Activated T-cell treated with anti-CD3 and anti-CD28 coated beads, Interleukin-2, amount 50 U/mL, for 48 hours (primary cell): ENCODE results near the gene ZCCHC2.

ENCODE experiments used
- DNase-seq, 2 experiments: peaks; one replicate each; pipeline ENCODE4 v3.0.0-alpha.2; 2020

The ZCCHC2 gene

GRCh38 chr18:62512532-62512931 lies 10.3 kb upstream of the ZCCHC2 start:
- DNase-seq = no peak

DNA sequence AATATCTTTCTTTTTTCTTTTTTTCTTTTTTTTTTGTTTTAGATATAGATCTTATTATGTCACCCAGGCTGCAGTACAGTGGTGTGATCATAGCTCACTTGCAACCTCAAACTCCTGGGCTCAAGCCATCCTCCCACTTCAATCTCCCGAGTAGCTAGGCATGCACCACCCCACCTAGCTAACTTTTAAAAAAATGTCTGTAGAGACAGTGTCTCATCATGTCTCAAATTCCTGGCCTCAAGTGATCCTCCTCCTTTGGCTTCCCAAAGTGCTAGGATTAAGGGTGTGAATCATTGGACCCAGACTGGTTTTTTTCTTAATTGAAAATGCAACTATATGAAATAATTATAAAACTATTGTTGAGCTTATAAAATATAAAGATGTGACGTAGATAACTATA lies 9.8 kb upstream of the ZCCHC2 start:
- DNase-seq = no peak

- no peak for DNase-seq
Measured at GRCh38 chr18:62514570-62514969, 8.3 kb upstream of the ZCCHC2 start.

DNA sequence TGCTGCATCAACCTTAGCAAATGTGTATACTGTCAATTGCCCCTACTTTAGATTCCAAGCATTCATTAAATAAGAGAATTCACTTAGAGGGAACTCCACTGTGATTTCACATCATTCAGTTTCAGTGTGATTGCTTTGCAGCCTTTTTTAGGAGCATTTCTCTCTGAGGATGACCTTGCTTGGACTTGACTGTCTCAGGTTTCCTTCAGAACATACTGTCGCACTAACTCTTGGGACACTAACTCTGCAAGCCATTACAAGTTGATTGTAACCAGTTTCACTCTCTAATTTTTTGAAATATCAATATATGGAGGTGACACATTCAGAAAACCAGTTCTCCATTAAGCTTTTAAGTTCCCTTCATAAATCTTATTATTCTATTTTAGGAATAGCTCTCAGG lies 6.6 kb upstream of the ZCCHC2 start:
- no peak for DNase-seq

GRCh38 chr18:62518460-62519375 lies 4.1 kb upstream of the ZCCHC2 start:
- DNase-seq = no peak

GRCh38 chr18:62519684-62520083 lies 3.1 kb upstream of the ZCCHC2 start:
- no peak for DNase-seq

GRCh38 chr18:62521082-62521481 lies 1.7 kb upstream of the ZCCHC2 start:
- DNase-seq = no peak

DNA sequence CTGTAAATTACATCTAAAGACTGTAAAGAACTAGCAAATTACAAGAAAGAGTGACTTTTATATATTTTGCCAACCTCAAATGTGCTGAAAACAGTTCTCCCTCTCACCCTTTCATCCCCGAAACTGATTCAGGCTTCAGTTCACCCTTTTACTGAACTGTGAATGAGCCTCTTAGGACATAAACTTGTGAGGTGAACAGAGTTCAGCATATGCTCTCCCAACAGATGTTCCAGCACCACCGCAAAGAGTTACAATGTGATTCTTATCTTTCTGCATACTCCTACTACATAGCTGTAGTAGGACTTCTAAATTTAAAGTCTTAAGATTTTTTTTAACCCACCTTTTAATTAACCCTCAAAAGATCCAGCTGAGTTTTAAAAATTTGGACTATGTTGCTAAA lies 1.2 kb upstream of the ZCCHC2 start:
- no peak for DNase-seq

GRCh38 chr18:62522178-62522503 lies 684 bp upstream of the ZCCHC2 start:
- no peak for DNase-seq

DNA sequence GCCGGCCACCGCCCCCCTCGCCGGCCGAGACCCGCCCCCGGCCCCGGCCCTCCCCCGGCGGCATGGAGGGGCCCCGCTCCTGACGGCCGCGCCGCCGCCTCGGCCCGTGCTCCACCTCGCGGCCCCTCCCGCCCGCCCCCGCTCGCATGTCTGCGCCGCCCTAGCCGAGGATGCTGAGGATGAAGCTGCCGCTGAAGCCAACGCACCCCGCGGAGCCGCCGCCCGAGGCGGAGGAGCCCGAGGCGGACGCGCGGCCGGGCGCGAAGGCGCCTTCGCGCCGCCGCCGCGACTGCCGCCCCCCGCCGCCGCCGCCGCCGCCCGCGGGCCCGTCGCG lies 397 bp downstream of the ZCCHC2 start:
- no peak for DNase-seq

- peak; percentile 66 to 73 for DNase-seq
Measured at GRCh38 chr18:62523631-62524439, 1.0 kb downstream of the ZCCHC2 start.

- peak; percentile 78 to 82 for DNase-seq
Measured at GRCh38 chr18:62524440-62525200, 1.8 kb downstream of the ZCCHC2 start.

GRCh38 chr18:62525608-62526007 lies 2.8 kb downstream of the ZCCHC2 start:
- DNase-seq = no peak

DNA sequence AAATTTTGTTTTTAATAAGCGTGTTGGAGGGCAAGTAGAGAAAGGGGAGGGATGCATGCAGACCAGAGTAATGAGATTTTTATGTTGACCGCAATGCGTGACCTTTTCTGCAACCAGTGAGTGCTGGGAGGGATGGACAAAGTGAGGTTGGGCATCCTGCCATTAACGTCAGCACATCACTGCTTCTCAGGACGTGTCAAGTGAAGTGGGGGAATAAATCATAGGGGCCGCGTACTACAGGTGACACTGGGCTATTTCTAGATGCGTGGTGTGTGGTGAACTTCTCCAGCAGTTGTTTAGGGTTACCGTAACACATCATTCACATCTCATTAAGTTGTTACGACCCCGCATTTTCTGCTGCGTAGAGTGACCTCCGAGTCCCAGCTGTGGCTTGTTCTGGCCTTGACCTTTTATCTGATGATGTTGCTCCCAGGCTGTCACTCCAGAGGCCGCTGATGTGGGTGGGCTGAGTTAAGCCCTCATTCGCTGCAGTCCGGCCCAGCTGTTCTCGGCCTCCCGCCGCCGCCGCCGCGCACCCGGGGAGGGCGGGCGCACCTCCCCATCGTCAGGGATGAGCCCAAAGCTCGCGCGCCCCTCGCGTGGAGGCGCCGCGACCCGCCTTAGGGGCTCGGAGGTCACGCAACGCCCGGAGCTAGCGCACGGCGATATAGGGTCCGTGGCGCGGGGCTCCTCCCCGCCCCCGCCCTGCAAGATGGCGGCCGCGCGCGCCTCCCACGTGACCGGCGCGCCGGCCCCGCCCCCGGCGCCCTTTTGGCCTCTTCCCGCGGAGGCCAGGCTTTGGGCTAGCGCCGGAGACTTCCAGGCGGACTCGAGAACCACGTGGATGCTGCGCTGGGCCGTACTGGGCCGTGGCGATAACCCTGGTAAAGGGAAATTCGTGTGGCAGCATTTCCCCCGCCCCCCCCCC lies 3.5 kb downstream of the ZCCHC2 start:
- DNase-seq = peak; percentile 82 to 85

DNA sequence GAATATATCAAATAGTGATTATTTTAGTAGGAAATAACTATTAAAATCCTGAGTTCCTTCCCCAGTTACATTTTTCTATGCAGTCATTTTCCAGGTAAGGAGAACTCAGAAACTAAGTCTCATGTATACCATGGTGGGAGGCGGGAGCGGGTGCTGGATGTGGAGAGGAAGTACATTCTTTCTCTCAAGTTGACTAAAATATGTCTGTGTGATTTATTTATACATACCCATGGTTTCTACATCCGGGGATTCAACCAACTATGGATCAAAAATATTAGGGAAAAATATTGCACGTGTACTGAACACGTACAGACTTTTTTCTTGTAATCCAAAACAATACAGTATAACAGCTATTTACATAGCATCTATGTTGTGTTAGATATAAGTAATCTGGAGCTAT lies 6.8 kb downstream of the ZCCHC2 start:
- DNase-seq = no peak

GRCh38 chr18:62531078-62531477 lies 8.3 kb downstream of the ZCCHC2 start:
- DNase-seq = no peak

DNA sequence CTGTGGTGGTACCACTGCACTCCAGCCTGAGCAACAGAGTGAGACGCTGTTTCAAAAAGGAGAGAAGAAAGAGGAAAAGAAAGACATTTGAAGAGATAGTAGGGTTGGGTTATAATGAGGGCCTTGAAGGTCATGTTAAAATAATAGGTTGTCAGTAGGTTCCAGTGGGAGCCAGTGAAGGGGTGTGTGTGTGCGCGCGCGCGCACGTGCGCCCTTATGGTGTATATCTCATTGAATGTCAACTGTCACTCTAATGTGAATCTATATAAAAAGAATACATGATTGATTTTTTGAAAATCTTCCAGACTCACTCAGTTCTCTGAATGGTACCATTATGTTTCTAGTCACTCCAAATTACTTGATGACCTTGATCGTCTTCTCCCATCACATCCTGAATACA lies 9.1 kb downstream of the ZCCHC2 start:
- no peak for DNase-seq

GRCh38 chr18:62536005-62536404 lies 13.2 kb downstream of the ZCCHC2 start:
- no peak for DNase-seq

GRCh38 chr18:62537042-62537894 lies 14.4 kb downstream of the ZCCHC2 start:
- no peak for DNase-seq

DNA sequence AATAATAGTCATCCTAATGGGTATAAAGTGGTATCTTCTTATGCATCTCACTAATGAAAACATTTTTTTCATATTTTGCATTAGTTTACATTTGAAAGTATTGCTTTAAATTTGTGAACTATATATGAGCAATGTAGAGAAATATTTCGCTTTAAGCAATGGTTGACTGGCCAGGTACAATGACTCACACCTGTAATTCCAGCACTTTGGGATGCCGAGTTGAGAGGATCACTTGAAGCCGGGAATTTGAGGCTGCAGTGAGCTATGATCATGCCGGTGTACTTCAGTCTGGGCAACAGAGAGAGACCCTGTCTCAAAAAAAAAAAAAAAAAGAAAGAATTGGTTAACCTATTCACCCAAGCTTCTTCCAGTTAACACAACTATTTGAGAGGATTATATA lies 15.1 kb downstream of the ZCCHC2 start:
- DNase-seq = no peak

- no peak for DNase-seq
Measured at GRCh38 chr18:62538881-62539280, 16.1 kb downstream of the ZCCHC2 start.
